ENCODE results near the gene SEC23A.
"Not testable (repeated sequence)": the region's sequence is repeated elsewhere in the genome, so short reads cannot be mapped to it uniquely, and the experiment has no call there.

The SEC23A gene

GRCh38 chr14:39102969-39103957, at the start of gene SEC23A:
TSS of gene SEC23A (minus strand) at chr14:39103235. CDS start at chr14:39096118, 7,117 bp downstream.
- DNase-seq, result peak; percentile 90

GRCh38 chr14:39145266-39145966, 42.4 kb upstream of the SEC23A start:
- DNase-seq, result no peak

- not testable (repeated sequence) for DNase-seq
Observed at GRCh38 chr14:39143226-39143625, 40.2 kb upstream of the SEC23A start.

DNA sequence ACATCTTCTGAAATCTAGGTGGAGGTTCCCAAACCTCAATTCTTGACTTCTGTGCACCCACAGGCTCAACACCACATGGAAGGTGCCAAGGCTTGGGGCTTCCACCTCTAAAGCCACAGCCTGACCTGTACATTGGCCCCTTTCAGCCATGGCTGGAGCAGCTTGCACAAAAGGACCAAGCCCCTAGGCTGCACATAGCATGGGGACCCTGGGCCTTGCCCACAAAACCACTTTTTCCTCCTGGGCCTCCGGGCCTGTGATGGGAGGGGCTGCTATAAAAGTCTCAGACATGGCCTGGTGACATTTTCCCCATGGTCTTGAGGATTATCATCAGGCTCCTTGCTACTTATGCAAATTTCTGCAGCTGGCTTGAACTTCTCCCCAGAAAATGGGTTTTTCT, 38.6 kb upstream of the SEC23A start:
- not testable (repeated sequence) for DNase-seq

- DNase-seq, result no peak
Observed at GRCh38 chr14:39140170-39140569, 37.1 kb upstream of the SEC23A start.

DNA sequence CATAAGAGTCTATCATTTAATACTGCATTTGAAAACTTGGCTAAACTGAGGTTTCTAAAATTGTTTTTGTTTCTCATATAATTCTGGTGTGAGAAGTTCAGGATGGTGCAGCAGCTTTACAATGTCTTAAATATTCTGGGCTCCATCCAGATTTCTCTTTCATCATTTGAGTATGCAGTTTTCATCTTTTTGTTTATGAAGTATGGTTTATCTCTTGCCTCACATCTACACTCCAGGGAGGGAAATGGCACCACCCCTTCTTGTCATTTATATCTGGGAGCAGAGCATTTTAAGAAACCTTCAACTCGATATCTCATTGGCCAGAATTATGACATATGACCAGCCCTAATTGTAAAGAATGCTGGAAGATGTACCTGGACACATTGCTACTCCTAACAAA, 35.4 kb upstream of the SEC23A start:
- no peak for DNase-seq

DNA sequence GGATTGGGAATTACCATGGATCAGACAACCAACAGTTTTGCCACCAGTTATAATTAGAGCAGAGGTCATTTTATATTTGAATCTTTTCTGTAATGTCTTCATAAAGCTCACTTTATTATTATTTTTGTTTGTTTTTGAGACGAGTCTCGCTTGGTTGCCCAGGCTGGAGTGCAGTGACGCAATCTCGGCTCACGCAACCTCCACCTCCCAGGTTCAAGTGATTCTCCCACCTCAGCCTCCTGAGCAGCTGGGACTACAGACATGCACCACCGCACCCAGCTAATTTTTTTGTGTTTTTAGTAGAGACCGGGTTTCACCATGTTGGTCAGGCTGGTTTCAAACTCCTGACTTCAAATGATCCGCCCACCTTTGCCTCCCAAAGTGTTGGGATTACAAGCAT, 34.8 kb upstream of the SEC23A start:
- DNase-seq, result not testable (repeated sequence)

DNA sequence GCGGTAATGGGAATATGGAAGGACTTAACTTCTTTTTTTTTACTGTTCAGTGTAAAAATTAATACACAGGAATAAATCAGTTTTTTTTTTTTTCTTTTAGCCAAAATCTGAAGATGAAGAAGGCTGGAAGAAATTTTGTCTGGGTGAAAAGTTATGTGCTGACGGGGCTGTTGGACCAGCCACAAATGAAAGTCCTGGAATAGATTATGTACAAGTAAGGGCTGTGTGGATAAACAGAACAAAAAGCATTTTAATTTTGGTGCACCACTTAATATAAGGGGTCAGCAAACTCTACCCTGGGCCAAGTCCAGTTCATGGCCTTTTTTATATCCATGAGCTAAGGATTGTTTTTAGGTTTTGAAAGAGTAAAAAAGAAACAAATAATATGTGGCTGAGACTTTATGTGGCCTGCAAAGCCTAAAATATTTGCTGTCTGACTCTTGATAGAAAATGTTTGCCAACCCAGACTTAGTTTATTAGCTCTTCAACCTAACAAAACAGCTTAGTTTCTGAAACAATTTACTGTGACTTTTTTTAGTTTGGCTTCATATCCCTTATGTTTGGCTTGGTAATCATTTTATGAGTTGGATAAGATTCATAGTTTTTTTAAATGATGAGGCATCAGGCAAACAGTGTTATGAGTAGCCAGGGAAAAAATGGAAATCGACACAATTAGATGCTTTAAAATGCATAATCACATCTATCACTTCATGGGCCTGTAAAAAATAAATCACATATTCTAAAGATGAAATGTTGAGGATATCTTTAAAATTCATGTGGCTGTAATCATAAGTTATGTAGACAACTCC, 19.5 kb upstream of the SEC23A start:
- DNase-seq, result no peak

- DNase-seq, result peak; percentile 94
Observed at GRCh38 chr14:39114073-39114838, 11.2 kb upstream of the SEC23A start, which contains the start of gene GEMIN2. TSS of gene GEMIN2 (plus strand) at chr14:39114323. CDS start at chr14:39114339, 16 bp downstream.

- DNase-seq, result no peak
Observed at GRCh38 chr14:39113685-39114072, 10.6 kb upstream of the SEC23A start.

- no peak for DNase-seq
Observed at GRCh38 chr14:39109893-39110715, 7.1 kb upstream of the SEC23A start.

DNA sequence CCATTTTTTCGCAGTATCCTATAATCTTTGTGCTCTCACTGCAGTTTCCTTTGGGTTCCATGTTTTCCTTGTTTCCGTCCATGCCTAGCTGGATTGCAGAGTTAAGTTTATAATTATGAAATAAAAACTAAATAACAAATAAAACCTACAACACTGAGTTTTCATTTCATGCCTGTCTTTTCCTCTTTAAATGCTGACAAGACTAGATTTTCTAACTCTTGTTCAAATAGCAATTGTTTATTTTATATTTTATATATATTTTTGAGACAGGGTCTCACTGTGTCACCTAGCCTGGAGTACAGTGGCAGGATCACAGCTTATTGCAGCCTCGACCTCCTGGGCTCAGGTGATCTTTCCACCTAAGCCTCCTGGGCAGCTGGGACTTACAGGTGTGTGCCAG, 5.8 kb upstream of the SEC23A start:
- DNase-seq, result no peak

DNA sequence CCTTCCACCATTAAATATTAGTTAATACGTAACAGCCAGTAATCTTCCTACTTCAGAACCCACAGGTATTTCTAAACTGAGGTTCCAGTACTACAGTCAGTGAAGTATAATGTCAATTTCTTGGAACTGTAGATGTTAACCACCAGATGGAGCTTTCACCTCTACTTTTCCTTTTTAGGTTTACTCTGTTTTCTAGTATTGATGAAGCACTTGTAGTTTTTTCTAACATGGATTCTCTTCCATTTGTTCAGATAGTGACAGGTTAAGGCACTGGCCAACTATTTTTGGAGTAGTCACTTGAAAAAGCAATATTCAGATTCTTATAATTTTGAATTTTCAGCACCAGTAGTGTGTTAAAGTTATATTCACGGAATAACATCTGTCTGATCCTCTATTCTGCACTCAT, 4.6 kb upstream of the SEC23A start:
- DNase-seq, result no peak

- not testable (repeated sequence) for DNase-seq
Observed at GRCh38 chr14:39104078-39104801, 1.2 kb upstream of the SEC23A start.

GRCh38 chr14:39102265-39102968, 618 bp downstream of the SEC23A start:
- no peak for DNase-seq

GRCh38 chr14:39099748-39100147, 3.3 kb downstream of the SEC23A start:
- DNase-seq, result no peak

DNA sequence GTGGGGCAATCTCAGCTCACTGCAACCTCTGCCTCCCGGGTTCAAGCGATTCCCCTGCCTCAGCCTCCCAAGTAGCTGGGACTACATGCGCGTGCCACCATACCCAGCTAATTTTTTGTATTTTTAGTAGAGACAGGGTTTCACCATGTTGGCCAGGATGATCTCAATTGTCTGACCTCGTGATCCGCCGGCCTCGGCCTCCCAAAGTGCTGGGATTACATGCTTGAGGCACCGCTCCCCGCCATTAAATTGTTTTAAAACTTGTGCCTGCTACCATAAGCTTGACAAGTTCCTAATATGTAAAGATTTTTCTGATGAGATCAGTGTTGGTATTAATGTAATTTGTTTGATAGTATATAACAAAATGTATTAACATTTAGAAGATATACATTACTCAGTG, 3.8 kb downstream of the SEC23A start:
- not testable (repeated sequence) for DNase-seq

GRCh38 chr14:39097159-39097558, 5.9 kb downstream of the SEC23A start:
- peak; percentile 14 for DNase-seq

DNA sequence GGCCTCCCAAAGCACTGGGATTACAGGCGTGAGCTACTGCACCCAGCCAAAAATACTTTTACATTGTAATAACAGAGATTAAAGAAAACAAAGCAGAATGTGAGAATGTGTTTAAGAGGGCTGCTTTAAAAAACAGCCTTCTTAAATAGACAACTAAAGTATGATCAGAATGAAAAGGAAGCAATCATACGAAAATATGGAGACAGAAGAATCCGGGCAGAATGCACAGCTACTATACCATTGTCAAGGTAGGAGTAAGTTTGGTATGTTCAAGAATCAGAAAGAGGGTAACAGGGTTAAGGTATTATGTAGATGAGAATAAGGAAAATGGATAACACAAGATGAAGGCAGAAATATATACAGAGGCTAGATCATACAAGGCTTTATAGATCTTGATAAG, 8.5 kb downstream of the SEC23A start:
- no peak for DNase-seq

DNA sequence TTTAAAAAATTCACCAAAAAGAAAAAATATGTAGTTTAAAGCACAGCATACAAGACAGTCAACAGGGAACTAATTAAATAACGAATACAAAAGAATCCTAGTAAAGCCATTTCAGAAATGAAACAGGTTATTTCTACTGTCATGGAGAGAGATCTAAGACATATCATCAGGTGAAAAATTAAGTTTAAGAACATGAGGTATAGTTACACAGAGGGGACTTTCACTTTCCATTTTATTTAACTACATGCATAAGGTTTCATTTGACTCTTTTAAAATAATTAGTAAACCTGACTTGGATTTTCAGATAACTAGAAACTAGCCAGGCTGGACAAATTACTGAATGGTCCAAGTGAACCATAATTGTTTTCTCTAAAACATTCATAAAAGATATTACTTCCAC, 11.3 kb downstream of the SEC23A start:
- DNase-seq, result no peak

Measured in CD4-positive, alpha-beta T cell treated with Interleukin-6 for 4 hours (primary cell).